ENCODE measurements around the gene BABAM2.
"Not testable (repeated sequence)": the region's sequence is repeated elsewhere in the genome, so short reads cannot be mapped to it uniquely, and the experiment has no call there.

The BABAM2 gene

DNA sequence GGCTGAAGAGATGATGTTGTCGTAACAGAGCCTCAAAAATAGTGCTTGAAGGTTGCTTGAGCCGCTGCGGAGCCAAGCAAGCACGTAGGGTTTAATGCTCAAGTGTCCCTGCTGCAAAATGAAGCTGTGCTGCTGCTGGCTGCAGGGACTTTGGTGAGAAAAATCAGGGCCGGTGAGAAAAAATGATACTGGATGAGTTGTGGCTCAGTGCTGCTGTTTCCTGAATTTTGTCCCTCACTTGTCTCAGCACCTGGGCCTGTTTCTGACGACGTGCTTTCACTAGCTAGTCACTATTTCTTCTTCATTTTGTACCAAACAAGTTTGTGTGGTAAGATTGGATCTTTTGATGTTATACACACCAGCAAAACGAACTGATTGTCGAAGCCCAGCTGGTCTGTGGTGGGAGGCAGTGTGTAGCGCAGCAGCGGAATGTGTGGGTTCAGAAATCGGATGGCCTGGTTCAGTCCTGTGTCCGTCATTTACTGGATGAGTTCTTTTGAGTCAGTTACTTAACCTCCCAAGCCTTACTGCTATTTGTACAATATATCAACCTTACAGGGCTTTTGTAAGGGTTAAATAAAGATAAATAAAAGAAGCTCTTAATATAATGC is 329.3 kb downstream of the BABAM2 start:
- DNase-seq, result no peak

DNA sequence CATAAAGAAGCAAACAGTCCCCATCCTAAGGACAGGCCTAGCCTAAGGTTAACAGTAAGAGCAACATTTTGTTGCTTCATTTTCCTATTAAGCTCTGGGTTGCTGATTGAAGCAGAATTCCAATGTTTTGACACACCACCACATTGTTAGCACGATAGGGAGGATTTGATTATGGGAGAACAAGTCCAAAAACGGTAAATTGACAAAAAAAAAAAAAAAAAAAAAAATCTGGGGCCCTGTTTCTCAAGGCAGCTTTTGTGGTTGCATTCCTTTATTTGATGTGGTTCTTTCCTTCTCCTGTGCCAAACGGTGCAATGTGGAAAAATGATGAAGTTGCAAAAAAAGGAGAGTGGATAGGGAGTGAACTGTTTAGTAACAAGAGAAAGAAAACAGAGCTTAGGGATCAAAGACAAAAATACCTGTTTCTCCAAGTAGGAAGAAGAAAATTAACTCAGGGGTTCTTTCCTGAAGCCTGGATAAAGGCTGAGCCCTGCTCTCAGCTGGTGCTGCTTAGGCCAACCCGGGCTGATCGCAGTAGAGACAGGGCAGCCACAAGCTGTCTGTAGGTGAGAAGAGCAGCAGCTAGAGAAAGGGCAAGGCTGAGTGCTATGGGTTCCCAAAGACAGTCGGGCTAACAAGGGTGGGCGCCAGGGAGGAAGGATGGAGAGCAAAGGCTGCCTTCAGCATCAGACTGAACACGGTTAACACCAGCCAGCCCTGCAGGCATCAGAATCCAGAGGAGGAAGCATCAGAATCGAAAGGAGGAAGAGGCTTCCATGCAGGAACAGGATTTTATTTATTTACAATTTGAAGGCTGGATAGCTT is 334.3 kb downstream of the BABAM2 start:
- no peak for DNase-seq

DNA sequence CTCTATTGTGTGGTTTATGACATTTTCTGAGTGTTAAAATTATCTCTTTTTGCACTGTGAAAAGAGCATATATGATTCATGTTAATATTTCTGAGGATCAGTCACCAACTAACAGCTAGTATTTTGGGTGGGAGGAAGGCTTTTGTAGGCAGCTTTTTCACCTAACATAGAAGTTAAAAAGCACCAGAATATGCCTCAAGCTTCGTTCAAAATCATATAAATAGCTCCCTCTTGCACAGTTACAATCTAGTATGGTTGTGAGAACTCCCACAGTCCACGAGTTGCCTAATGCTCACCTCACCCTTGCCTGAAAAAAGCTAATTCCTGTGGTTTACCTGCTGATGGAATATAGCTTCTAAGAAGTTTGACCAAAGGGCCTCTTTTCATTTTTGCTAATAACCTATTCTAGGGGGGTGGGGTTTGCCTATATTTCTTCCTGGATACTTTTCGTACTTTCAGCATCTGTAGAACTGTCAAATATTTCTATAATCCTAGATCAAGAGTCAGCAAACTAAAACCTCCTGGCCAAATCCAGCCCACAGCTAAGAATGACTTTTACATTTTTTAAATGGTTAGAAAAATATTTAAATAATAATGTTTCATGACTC is 335.0 kb downstream of the BABAM2 start:
- no peak for DNase-seq

DNA sequence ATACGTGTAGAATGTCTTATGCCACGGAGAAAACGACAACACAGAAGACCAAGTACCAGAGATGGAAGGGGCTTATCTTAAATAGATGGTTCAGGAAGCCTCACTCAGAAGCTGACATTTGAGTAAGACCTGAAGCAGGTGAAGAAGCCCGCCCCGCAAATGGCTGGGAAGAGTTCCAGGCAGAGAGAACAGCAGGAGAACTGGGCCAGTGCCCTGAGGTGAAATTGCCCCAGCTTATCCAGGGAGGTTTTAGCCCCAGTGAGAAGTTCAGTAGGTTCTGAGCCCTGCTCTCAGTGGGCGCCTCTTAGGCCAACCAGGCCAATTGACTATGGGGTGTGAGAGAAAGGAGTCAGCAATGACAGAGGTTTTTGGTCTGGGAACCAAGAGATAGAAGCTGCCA is 336.0 kb downstream of the BABAM2 start:
- DNase-seq, result no peak

DNA sequence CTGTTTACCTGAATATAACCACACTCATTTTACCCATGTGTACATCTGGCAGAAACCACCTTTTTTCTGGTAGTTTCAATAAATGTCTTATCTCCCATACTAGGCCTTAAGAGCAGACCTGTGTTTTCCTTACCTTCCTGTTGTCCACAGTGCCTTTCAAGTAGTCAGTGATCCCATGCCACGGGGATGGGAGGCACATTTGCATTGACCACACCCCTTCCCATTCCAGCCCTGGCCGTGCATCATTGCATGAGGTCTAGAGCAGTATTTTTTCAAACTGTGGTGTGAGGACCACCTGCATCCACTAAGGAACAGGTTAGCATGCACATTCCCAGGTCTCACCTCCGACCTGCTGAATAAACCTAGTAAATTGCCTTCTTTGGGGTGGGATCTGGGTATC is 337.0 kb downstream of the BABAM2 start:
- no peak for DNase-seq

DNA sequence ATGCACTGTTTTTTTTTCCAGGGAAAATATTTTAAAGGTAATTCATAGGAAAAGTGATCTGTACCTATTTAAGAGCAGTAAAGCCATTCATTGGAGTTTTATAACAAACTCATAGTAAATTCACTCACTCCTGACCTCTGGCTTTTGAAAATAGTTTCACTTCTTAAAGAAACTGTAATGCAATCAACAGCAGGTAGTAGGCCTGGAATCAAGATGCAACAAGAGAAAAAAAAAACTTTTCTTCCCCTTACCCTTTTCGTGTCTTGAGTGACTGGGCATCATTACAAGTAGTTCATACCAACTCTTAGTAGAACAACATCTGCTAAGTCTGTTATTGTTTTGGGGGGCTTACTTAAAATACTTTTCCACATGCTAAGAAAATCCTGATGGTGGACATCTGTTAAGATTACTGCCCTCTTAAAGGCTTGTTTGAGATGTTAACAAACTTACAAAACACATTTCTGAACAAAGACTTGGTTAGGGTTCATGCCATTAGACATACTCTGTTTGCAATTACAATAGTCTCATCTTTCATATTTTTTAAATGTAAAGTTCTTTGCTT is 338.0 kb downstream of the BABAM2 start:
- DNase-seq, result no peak

DNA sequence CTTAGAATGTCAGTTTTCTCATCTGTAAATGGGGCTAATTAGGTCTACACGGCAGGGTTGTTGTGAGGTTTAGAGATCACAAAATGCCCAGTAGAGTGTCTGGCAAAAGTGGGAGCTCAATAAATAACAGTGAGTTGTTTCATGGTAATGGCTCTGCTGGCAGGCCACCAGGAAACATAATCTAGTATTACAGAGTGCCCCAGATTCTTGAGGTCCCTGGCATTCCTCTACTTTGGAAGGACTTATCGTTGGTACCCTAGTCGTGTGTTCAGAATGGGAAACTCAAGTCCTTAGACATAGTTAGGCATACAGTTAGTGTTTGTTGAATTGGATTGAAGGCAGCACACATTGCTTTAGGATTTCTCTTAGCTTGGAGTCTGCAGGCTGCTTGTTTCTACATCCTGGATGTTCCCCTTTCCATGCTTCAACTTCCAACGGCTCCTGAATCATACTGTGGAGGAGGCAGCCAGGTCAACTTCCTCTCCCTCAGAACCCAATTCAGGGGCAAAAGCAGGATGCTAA is 340.6 kb downstream of the BABAM2 start:
- no peak for DNase-seq

DNA sequence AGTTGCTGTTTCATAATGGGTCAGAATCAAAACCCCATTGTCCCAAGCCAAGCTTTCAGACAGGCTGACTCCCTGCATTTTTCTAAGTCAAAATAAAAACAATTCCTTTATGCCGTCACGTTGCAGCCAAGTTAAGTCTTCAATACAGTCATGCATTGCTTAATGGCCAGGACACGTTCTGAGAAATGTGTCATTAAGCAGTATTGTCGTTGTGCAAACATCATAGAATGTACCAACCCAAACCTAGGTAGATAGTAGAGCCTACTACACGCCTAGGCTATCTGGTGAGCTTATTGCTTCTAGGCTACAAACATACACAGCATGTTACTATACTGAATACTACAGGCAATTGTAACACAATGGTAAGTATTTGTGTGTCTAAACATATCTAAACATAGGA is 341.8 kb downstream of the BABAM2 start:
- DNase-seq, result no peak

DNA sequence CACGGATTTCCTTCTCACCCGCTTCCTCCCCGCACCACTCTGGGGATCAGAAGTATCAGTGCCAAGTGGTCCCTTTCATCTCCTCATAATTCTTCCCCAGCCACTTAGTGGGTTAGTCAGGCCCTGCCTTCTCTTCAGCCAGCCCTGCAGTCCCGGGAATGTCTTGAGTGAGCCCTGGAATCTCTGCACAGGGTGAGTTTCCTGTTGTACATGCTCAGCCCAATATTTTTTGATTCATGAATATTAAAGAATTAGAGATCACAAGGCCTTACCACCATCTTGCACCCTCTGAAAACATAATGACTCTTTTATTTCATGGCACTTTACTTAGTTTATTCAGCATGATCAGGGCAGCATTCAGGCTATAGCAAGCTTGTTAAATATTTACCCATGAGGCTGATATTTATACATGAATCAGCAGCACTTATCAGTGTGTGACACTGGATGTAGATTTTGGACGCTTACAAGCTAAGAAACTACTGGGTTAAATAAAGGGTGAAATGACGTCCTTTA is 342.7 kb downstream of the BABAM2 start:
- no peak for DNase-seq

DNA sequence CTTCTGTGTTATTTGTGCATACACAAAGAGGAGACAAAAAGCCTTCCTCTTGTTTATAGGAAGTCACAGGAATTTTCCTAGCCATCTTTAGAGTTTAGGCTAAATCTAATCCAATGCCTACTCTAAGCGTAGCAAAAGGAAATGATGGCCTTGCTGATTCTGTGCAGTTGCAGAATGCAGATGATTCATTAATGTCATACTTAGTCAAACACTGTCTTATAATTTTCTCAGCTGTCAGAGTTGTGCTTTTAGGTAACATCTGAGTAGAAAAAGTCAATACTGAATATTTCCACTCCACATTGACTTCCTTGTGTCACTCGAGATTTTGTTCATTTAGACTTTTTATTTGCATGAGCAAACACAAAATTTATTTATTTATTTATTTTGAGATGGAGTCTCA is 344.3 kb downstream of the BABAM2 start:
- DNase-seq, result no peak

DNA sequence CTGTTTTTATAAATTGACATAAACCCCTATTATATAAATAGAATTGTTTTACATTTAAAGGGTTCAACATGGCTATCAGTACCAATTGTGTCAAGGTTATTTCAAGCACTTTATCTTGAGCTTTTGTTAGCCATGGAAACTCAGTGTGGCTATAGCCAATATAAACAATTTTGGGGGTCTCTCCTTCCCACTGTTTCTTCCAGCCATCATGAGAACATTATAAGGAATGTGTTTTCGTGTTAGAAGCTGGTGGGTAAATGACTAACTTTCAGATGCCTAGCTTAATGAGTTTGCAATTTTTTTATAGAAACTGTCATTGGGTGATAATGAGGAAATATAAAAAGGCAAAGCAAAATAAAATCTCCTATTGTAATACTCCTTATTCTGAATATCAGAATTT is 348.7 kb downstream of the BABAM2 start:
- DNase-seq, result no peak

DNA sequence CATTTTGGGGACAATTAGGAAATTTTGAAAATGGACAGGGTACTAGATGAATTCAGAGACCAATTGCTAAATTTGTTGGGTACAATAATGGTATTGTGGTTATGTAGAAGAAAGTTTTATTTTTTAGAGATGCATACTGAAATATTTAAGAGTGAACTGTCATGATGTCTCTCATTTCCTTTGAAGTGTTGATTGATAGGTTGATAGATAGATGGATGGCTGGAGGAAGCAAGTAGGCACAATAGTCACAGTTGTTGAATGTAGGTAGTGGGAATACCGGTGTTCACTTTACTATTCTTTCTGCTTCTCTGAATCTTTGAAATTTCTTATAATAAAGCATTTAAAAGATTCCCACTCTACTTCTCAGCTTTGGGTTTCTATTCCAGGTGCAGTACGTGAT is 350.4 kb downstream of the BABAM2 start:
- no peak for DNase-seq

DNA sequence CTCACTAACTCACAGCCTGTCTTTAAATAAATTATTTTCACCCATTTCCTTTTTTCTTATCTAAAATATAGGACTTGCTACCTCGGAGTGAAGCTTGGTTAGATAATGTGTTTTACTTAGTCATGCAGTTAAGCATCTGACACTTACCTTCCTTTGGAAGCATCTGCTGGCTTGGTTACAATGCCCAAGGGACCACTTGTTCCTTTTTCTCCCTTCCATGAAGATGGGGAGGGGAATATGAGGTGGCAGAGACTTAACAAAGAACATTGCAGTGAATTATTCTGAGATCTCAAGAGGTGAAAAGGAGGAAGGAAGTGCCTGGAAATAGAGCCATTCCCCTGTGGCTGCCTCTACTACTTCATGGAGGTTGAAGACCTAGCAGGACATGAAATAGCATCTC is 356.8 kb downstream of the BABAM2 start:
- no peak for DNase-seq

DNA sequence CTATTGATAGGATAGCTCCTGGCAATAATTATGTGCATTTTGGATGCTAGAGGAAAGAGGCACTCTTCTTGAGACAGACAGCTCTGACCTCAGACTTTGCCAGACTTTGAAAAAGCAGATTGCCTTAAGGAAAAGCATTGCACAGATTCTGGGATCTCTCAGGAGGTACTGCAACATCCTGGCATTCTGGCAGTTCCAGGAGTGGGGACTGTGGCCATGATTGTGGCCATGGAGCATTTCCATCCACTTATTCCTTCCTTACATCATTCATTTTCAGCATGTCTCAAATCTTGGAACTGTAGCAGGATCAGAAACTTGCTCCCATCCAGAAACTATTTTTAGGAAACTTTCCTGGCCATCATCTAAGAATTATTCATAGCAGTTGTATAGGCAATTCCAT is 357.2 kb downstream of the BABAM2 start:
- DNase-seq, result no peak

DNA sequence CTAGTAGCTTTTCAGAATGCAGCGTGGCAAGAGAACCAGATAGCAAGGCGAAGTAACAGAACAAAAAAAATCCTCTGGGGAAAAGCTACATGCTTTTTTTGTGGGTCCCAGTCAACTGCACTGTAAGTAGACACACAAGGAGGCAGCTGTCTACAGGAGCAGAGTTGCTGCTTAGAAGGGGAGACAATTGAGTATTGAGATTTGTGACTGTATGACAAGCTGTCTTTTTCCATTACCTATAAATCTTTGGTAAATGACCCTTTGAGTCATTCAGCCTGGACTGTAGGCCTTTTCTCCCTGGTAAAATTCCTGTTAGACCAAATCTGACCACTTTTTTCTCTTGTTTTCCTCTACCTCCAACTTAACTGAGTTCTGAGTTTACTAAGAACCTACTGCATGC is 358.0 kb downstream of the BABAM2 start:
- no peak for DNase-seq

DNA sequence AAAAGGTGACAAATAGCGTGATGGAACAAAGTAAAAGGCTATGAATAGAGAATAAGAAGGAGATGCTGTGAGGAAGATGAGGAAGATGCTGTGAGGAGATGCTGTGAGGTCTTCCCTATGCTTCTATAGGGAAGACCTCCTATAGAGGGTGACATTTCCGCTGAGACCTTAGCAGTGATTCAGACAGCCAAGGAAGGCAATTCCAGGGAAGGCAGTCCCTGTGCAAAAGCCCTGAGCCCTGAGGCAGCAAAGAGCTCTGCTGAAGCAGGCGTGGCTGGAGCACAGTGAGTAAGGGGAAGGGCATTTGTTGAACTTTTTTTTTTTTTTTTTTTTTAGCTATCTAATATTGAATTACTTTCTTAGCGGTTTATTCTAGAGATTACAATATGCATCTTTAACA is 359.5 kb downstream of the BABAM2 start:
- DNase-seq, result no peak

DNA sequence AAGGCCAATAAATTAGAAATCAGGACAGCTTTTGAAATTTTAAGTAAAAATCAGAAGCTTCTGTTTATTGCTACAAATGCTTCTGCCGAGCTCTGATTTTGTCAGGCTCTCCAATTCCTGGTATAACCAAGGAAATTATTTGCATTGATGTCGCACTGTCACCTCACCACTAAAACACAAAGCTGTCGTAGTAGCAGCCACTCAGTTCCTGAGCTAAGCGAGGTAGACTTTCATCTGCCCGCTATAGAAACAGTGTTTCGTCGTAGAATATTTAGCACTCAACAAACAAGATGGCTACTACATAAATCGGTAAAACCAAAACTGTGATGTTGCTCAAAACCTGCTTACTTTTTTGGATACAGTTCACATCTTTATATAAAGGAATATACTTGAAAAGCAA is 360.8 kb downstream of the BABAM2 start:
- DNase-seq, result no peak

DNA sequence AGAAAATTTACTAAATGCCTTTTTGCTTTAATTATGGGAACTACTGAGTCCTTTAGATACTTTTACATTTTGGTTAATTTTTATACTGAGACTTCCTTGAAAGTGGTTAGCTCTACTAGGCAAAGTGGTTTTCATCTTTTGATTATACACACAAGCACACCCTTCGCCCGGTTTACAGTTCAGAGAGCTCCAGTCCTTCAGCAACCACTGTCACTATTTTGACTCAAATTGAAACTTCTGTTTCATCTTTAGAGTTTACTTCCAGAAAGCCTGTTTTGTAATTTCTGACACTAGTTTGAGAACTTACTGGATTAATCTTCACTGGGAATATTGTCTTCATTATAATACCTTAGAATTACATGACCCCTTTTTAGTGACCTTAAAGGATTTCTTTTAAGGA is 361.8 kb downstream of the BABAM2 start:
- DNase-seq, result no peak

DNA sequence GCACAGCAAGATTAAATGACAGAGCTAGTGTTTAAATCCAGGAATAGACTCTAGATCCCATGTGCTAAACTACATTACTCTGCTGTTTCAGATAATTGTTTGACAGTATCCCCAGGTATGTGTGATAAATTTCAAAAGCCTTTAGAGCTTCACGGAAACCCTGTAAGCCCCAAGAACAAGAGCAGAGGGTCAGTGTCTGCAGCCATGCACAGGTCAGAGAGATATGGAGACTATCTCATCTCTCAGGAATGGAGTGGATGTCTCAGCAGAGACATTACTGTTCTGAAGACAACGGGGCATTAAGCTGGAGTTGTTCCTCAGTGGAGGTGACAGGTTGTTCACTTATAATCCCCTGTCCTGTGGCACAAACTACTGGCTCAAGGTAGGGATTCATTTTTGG is 363.0 kb downstream of the BABAM2 start:
- DNase-seq, result no peak

DNA sequence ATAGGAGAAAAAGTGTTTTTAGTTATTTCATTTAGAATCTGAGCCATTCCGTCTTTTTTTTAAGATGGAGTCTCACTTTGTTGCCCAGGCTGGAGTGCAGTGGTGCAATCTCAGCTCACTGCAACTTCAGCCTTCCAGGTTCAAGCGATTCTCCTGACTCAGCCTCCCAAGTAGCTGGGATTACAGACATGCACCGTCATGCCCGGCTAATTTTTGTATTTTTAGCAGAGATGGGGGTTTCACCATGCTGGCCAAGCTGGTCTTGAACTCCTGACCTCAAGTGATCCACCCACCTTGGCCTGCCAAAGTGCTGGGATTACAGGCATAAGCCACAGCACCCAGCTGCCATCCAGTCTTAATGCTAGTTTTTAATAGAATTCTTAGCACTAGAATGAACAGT is 364.7 kb downstream of the BABAM2 start:
- DNase-seq, result not testable (repeated sequence)

DNA sequence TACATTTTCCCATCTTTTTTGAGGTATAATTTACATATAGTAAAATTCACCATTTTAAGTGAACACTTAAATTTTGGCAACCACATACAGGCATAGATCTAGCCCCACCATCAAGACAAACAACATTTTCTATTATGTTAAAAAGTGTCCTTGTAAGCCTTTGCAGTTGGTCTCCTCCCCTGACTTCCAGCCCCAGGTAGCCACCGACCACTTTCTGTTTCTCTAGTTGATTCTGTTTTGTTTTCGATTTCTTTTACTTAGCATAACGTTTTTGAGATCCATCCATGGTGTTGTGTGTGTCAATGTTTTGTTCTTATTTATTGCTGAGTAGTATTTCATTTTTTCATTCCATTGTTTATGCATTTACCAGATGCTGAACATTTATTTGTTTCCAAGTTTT is 366.7 kb downstream of the BABAM2 start:
- no peak for DNase-seq

DNA sequence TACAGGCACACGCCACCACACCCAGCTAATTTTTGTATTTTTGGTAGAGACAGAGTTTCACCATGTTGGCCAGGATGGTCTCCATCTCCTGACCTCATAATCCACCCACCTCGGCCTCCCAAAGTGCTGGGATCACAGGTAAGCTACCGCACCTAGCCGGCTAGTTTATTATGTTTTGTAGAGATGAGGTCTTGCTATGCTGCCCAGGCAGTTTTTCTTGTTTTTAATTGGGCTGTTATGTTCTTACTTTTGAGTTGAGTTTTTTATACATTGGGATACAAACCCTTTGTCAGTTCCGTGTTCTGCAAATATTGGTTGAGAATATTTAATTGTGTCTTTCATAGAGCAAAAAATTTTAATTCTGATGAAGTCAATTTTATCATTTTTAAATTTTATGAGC is 368.7 kb downstream of the BABAM2 start:
- not testable (repeated sequence) for DNase-seq

DNA sequence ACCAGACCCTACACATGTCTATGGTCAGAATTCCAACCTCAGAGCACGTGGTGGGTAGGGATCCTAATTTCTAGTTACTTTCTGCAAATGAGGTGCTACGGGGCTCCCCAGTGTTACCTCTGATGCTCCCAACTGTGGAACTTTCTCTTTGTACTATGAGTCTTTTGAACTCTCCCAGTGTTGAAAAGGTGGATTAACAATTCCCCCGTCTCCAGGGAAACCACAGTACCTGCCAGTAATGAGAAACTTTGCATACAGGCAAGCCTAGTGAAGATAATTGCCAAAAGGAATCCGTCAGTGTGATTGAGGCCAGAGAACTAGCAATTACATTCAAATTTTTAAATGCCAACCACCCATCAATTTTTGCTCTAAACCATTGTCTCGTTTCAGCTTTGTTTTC is 373.2 kb downstream of the BABAM2 start:
- no peak for DNase-seq

DNA sequence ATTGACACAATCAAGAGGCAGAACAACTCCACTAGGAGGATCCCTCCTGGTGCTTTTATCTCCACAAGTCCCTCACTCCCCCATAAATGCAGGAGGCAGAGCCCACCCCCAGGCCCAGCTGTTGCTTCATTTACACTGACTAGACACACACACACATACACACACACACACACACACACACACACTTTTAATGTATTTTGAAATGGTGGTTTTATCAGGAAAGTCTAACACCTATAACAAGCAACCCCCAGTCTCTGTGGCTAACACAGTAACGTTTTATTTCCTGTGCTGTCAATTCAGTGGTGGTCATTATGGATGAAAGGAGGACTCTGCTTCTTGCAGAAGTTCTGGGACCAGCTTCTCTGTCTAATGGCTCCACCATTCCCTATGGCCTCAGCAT is 376.8 kb downstream of the BABAM2 start:
- no peak for DNase-seq

Measured in activated CD4-positive, alpha-beta T cell treated with anti-CD3 and anti-CD28 coated beads for 1 hour (primary cell).